ENCODE data around the gene HOXB5.

HOXB5 gene

DNA sequence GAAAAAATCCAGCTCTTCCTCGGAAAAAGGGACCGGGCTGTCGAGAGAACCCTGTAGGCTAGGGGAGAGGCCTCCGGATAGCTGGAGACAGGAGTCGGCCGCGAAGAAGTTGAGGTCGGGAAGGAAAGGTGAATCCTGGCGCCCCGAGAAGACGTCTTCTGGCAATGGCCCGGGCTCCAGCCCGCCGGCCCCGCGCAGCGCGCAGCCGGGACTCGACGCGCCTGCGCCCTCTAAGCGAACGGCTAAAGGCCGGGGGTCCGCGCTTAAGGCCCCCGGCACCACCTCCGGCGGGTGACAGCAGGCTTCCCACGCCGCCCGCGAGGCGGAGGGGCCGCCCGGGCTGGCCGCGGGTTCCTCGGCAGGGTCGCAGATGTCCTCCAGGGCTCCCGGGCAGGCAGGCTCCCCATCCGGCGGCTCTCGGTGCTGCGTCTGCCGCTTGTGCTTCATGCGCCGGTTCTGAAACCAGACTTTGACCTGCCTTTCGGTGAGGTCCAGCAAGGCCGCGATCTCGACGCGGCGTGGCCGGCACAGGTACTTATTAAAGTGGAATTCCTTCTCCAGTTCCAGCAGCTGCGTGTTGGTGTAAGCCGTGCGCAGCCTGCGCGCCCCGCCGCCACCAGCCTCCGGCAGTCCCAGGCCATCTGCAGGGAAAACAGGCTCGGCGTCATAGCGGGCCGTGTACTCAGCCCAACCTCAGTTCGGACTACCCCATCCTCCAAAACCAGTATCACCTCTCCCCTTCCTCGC is 50.3 kb downstream of the HOXB5 start:
- TF ChIP-seq, protein P1, sequence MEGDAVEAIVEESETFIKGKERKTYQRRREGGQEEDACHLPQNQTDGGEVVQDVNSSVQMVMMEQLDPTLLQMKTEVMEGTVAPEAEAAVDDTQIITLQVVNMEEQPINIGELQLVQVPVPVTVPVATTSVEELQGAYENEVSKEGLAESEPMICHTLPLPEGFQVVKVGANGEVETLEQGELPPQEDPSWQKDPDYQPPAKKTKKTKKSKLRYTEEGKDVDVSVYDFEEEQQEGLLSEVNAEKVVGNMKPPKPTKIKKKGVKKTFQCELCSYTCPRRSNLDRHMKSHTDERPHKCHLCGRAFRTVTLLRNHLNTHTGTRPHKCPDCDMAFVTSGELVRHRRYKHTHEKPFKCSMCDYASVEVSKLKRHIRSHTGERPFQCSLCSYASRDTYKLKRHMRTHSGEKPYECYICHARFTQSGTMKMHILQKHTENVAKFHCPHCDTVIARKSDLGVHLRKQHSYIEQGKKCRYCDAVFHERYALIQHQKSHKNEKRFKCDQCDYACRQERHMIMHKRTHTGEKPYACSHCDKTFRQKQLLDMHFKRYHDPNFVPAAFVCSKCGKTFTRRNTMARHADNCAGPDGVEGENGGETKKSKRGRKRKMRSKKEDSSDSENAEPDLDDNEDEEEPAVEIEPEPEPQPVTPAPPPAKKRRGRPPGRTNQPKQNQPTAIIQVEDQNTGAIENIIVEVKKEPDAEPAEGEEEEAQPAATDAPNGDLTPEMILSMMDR (IDR thresholded peaks at IDR 0.05): no peak

DNA sequence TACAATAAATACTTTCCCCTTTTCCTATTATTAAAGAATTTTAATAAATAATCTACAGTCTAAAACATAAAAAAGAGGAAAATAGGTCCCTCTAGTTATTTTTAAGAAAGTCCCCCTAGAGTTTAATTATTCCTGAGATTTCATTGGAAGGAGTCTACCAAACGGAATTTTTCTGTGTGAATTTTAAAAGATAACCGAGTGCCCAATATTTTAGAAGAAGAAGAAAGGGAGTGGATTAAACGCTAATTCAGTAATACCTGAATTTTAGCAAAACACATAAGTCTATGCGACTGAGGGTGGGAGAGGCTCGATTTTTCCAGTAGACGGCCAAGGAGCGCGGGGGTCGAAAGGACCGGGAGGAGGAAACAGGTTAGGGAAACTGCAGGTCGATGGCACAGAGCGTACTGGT is 50.9 kb downstream of the HOXB5 start:
- TF ChIP-seq, protein P1 (IDR thresholded peaks at IDR 0.05): no peak

- TF ChIP-seq, protein P1 (IDR thresholded peaks at IDR 0.05): no peak
Measured at GRCh38 chr17:48542114-48542656, 51.4 kb downstream of the HOXB5 start.

- TF ChIP-seq, protein P1 (IDR thresholded peaks at IDR 0.05): no peak
Measured at GRCh38 chr17:48541577-48542113, 51.9 kb downstream of the HOXB5 start.

All from LNCAP (cell line).